Adrenal gland (tissue), 12 donors: ENCODE data around the gene COA1. TPM values are rescaled to one million over a fixed set of nuclear protein-coding genes. Genes with fewer than 3 reads are reported as not detected.

ENCODE experiments used
- DNase-seq, 7 donors: peaks; one replicate each; pipeline ENCODE4 v3.0.0-alpha.2; 2019 to 2020
- H3K27ac ChIP-seq, 5 donors: fragments of 200-600 bp; sonication (generic) in 4 of 5; 1 replicate in 3 of 5; 2 replicates in 2 of 5; pipeline versions ENCODE4 v1.5.1 to v1.8.0; 2016 to 2020; ENCODE audit warnings: mild to moderate bottlenecking in 1 of 5
- H3K27me3 ChIP-seq: fragments of 200-600 bp; 2 replicates; pipeline ENCODE4 v1.8.0; 2021
- H3K36me3 ChIP-seq, 2 donors: fragments of 200-600 bp; replicated peaks in 1 of 2; 1 replicate in 1 of 2; 2 replicates in 1 of 2; pipeline versions ENCODE4 v1.5.1 to v1.8.0; 2018 to 2022
- H3K4me1 ChIP-seq, 2 donors: fragments of 200-600 bp; replicated peaks in 1 of 2; 1 replicate in 1 of 2; 2 replicates in 1 of 2; pipeline versions ENCODE4 v1.5.1 to v1.8.0; 2018 to 2021
- H3K4me3 ChIP-seq, 4 donors: fragments of 200-600 bp; sonication (generic) in 3 of 4; one replicate each; pipeline ENCODE4 v1.5.1; 2016 to 2018
- H3K9me3 ChIP-seq, 3 donors: fragments of 200-600 bp; sonication (generic) in 1 of 3; replicated peaks in 1 of 3; 1 replicate in 2 of 3; 2 replicates in 1 of 3; pipeline versions ENCODE4 v1.5.1 to v1.8.0; 2016 to 2021
- POLR2A ChIP-seq, 2 donors: fragments of 450-650 bp; IDR thresholded peaks; one replicate each; pipeline ENCODE4 v1.6.1; 2017; ENCODE audit warnings: antibody characterized with exemption in 2 of 2, mild to moderate bottlenecking in 2 of 2, moderate library complexity in 1 of 2
- WGBS, 4 donors: extraction: QIAGEN DNeasy Blood & Tissue Kit in 2 of 4; methylation state at CpG; one replicate each; pipeline versions ENCODE4 v1.1.5 to v1.1.7; 2013 to 2017; 5-methylcytosine and 5-hydroxymethylcytosine counted together
- intact Hi-C, 2 donors: fragments of 100-400 bp; cut with DNase I; formaldehyde crosslinking; loops; one replicate each; pipeline versions ENCODE4 v1.14.1 to v1.15.0; 2022 to 2023
- polyA plus RNA-seq, 3 donors: library from polyadenylated mRNA; stranded (reverse); fragments of 200-250 nt in 2 of 3; fragments of 350-450 nt in 1 of 3; fragmentation: Illumina TruSeq in 1 of 3; extraction: RNeasy Lipid Tissue Mini Kit (QIAGEN cat#74804) in 1 of 3; gene quantifications; one replicate each; pipeline ENCODE4 v1.2.3, GENCODE V29; 2013 to 2014
- total RNA-seq, 9 donors: library from RNA; depleted of rRNA in 4 of 9; stranded (reverse); fragments of >200 nt in 4 of 9; fragments of 120-200 nt in 1 of 9; fragmentation: NEBNext Ultra II Directional in 1 of 9; extraction: Animal tissue kit (Norgen Biotek cat#: 25700) in 1 of 9; gene quantifications; one replicate each; pipeline versions ENCODE4 v1.1.0 to v1.2.4, GENCODE V29; 2013 to 2023
- TF ChIP-seq, protein P1 (sequence below), 6 experiments: fragments of 450-650 bp in 4 of 6; fragments of 200-600 bp in 2 of 6; sonication (generic) in 1 of 6; IDR thresholded peaks; 1 replicate in 5 of 6; 2 replicates in 1 of 6; pipeline versions ENCODE4 v1.5.1 to v1.8.0; 2016 to 2021; ENCODE audit warnings: antibody characterized with exemption in 6 of 6, mild to moderate bottlenecking in 2 of 6, moderate library complexity in 1 of 6
- donor health status: healthy with polysubstance abuse.
- donor health status: Bipolar disorder and iron deficiency.
- donor health status: DM: yes; HTN: yes; CAD: no.
- donor health status: DM: no; HTN: no; CAD: no.
- donor health status: DM: no; HTN: no; CAD: no.
- donor health status: DM: yes; HTN: yes; CAD: no.

Gene COA1
- total and polyA plus RNA-seq, 12 donors = 19.0 to 60.0 (median 40.2) TPM

DNA sequence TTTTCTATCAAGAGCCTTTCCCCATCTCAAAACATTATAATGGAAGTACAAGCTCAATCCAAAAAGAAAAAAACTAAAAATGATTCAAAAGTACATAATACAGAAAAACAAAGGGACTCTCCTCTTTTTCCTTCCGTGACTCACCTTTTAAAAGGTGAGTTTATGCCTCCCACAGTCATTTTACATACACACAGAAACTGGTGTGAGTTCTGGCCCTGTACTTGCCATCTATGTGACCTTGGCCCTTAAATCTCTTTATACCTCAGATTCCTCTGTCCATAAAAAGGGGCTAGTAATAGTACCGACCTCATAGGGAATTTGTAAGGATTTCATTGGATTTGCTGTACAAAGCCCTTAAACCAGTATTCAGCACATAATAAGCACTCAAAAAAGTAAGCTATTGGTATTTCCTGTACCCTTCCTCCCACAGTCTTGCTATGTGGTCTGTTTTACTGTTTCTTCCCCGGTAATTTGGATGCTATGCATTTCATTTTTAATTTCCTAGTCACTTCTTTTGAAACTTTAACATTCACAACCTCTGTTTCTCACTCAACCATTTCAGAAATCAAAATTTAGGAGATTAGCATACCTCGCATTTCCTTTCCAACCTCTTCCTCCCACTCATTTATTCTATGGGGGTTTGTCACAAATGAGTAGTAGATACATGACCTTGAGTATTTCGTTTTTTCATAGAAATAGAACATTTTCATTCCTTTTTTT is 107.4 kb downstream of the COA1 start:
- no peak for DNase-seq
- no peaks in the 10 kb centered on the region for H3K9me3 ChIP-seq
- TF ChIP-seq, protein P1, sequence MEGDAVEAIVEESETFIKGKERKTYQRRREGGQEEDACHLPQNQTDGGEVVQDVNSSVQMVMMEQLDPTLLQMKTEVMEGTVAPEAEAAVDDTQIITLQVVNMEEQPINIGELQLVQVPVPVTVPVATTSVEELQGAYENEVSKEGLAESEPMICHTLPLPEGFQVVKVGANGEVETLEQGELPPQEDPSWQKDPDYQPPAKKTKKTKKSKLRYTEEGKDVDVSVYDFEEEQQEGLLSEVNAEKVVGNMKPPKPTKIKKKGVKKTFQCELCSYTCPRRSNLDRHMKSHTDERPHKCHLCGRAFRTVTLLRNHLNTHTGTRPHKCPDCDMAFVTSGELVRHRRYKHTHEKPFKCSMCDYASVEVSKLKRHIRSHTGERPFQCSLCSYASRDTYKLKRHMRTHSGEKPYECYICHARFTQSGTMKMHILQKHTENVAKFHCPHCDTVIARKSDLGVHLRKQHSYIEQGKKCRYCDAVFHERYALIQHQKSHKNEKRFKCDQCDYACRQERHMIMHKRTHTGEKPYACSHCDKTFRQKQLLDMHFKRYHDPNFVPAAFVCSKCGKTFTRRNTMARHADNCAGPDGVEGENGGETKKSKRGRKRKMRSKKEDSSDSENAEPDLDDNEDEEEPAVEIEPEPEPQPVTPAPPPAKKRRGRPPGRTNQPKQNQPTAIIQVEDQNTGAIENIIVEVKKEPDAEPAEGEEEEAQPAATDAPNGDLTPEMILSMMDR (IDR thresholded peaks at IDR 0.05) = no peak
- TF ChIP-seq POLR2A (IDR thresholded peaks at IDR 0.05) = no peak
- intact Hi-C loops = no loop called here
- no peaks in the 10 kb centered on the region for H3K4me1 ChIP-seq
- WGBS, 4 donors = 73 to 81% (median 77%) methylated on average over 5 of the region's 5 CpGs
- H3K36me3 ChIP-seq = peaks cover 0 to 30% of the 10 kb centered on the region in 2 donors
- no peak overlapping the region for H3K4me3 ChIP-seq
- no peaks in the 10 kb centered on the region for H3K27me3 ChIP-seq
- H3K27ac ChIP-seq = no peak overlapping the region

DNA sequence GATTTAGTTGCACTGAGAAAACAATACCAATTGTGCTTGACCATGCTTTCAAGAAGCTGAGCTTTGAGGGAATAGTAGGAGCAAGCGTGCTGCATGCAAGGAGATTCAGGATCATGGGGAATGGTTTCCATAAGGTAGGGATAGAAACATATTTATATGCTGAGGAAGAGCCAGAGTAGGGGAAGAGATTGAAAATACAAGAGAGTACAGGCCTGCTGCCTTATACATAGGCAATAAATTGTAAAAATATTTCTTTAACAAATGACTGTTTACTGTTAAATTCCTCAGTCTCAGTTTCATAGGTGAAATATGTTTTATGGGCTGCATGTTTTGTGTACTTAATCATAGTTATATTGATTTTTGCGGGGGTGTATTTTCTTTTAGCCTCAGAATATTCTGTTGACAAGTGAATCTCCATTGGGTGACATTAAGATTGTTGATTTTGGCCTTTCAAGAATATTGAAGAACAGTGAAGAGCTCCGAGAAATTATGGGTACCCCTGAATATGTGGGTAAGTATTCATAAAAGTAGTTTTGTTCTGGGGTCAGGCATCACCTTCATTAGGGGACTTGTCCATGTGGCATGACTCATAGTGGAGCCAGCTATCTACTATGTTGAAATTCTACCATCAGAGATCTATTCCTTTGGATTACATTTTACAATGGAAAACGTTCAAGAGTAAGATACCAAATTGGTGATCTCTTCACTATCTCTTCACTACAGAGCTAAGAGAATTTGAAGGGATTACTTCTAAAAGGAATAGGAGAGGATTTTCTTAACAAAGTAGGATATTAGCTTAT is 109.9 kb downstream of the COA1 start:
- 86 to 89% (median 88%) methylated on average over 4 of the region's 4 CpGs for WGBS, 4 donors
- Histone ChIP-seq H3K27ac (no peak overlapping the region), H3K36me3 (peaks cover 0 to 10% of the 10 kb centered on the region in 2 donors), H3K27me3 (no peaks in the 10 kb centered on the region), H3K4me1 (no peaks in the 10 kb centered on the region), H3K4me3 (no peak overlapping the region), H3K9me3 (no peaks in the 10 kb centered on the region)
- no peak for TF ChIP-seq POLR2A (IDR thresholded peaks at IDR 0.05)
- TF ChIP-seq, protein P1 (IDR thresholded peaks at IDR 0.05) = no peak
- no peak for DNase-seq
- intact Hi-C loops = no loop called here

DNA sequence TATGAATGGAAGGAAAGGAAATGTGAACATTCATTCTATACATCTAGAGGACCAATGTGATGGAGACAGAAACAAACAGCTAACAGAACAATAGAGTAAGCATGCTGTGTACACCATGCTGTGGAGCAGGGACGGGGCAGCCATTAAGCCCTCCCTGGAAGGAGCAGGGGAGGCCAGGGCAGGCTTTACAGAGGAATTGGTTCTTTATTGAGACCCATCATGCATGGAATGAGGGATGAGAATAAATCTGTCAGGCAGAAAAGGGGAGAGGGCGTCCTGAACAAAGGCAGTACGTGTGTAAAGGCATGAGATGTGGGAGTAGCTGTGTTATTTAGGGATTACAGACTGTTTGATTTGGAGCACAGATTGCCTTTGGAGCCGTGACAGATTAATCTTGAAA is 111.2 kb downstream of the COA1 start:
- Histone ChIP-seq H3K27me3 (no peaks in the 10 kb centered on the region), H3K4me1 (peaks cover 3 to 5% of the 10 kb centered on the region in 2 donors), H3K4me3 (no peak overlapping the region), H3K36me3 (peaks cover 0 to 4% of the 10 kb centered on the region in 2 donors), H3K9me3 (no peaks in the 10 kb centered on the region), H3K27ac (no peak overlapping the region)
- DNase-seq = no peak
- intact Hi-C loops = no loop called here
- no peak for TF ChIP-seq POLR2A (IDR thresholded peaks at IDR 0.05)
- TF ChIP-seq, protein P1 (IDR thresholded peaks at IDR 0.05) = no peak
- 77 to 93% (median 80%) methylated on average over 4 of the region's 4 CpGs for WGBS, 4 donors

DNA sequence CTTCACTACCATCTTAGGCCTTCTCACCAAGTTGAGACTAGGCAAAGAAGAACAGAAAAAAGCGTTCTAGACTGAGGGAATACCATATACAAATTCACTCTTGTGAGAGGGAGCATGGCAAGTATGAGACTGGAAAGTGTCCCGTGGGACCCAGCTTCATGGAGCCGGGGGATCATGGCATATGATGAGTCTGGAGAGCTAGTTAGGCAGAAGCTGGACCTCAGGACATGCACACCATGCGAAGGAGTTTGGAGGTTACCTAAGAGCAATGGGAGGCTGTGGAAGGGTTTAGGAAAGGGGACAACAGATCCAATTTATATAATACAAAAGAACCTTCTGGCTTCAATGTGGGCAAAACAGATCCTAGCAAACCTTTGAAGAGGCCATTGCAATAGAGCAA is 112.3 kb downstream of the COA1 start:
- H3K4me1 ChIP-seq = peaks cover 13 to 16% of the 10 kb centered on the region in 2 donors
- TF ChIP-seq POLR2A (IDR thresholded peaks at IDR 0.05) = no peak
- TF ChIP-seq, protein P1 (IDR thresholded peaks at IDR 0.05) = no peak
- no peak overlapping the region for H3K4me3 ChIP-seq
- no peaks in the 10 kb centered on the region for H3K9me3 ChIP-seq
- no peaks in the 10 kb centered on the region for H3K27me3 ChIP-seq
- intact Hi-C loops = no loop called here
- H3K36me3 ChIP-seq = peaks cover 0 to 4% of the 10 kb centered on the region in 2 donors
- WGBS, 4 donors = 96 to 99% (median 99%) methylated on average over 4 of the region's 4 CpGs
- no peak for DNase-seq
- H3K27ac ChIP-seq = no peak overlapping the region
